HG02885 (cell line): Measurements from ENCODE around the gene BCL2L15.

ENCODE experiments used
- ATAC-seq: cut with Tn5 transposase; IDR thresholded peaks from one replicate; pipeline ENCODE4 v1.9.1; 2021; ENCODE audit warnings: mild to moderate bottlenecking; ENCODE audit not compliant: unreplicated experiment, poor library complexity

Gene BCL2L15

GRCh38 chr1:113836534-113836933 lies 50.8 kb downstream of the BCL2L15 start:
- no peak for ATAC-seq

DNA sequence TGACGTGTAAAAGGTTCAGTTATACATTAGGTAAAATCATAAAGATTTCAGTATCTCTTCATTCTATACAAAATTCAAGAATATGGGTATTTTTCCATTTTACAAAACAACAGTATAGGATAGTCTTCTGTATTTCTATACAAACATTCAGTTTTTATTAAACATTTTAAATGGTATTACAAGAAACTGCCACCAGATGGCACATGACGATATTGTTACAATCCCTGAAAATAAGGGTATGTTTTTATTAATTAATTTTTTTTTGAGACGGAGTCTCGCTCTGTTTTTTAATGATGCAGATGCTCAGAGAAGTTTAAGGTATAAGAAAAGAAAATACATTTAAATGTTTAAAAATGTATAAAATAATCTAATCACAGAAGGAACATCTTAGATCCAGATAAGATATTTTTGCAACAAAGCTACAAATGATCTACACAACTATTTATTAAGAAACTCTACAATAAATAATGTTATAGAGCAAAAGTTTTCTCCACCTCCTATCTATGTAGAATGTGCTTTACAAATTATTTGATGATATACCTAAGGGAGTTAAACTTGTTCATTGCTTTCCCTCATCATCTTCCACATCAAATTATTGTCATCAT lies 51.6 kb downstream of the BCL2L15 start:
- ATAC-seq: no peak

GRCh38 chr1:113834716-113835115 lies 52.7 kb downstream of the BCL2L15 start:
- no peak for ATAC-seq
